ENCODE measurements around the gene AGAP3. TPM values are rescaled to one million over a fixed set of nuclear protein-coding genes. Genes with fewer than 3 reads are reported as not detected.
A peak's percentile ranks its signal among the peaks of the same experiment; 100 is the strongest.

AGAP3 gene
- total and polyA plus RNA-seq, 2 of the 4 experiments (the other 2 are of a cell fraction) = 35.3 to 93.9 TPM

DNA sequence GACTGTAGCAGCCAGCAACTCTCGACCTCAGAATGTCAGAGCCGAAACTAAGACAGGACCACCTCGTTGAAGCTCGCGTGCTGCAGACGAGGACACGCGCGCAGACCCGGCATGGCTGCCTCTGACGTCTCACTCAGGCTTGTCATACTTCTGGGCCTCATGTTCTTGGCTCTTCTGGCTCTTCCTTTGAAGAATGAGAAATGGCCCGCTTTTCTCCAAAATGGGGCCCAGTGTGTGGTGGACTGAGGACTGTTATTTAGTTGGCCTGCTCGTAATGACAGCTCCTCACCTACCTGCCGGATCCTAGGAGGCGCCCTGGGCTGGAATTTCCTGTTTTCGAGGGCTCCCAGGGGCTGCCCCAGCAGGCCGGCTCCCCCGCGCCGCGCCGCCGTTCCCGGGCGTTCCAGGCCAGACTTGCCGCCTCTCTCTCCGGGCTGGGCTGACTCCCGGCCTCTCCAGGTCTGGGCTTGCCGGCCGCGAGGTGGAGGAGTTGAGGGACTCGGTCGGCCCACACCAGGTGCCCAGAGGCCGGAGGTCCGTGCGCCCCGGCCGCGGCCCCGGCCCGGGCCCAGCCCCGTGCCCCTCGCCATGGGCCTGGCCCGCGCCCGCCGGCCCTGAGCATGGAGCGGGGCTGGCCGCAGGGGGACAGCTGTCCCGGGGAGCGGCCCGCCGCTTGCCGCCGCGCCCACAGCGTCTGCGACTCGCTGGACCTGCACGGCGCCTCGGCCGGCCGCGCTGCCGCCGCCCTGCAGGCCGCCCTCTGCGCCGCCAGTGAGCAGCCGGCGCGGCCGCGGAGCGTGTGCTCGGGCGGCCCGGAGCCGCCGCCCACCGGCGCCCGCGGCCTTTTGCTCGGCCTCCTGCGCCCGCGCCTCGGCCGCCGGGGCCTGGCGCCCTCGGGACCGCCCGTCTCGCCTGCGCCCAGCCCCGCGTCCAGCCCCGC lies 28.1 kb downstream of the AGAP3 start:
- Histone ChIP-seq H2BK5ac (ENCODE audit: low read depth, low read length, poor library complexity, severe bottlenecking) (peak overlapping the region; percentile 63), H4K20me1 (ENCODE audit: insufficient read depth, low read length) (peaks cover 78% of the 10 kb centered on the region), H3K9me1 (ENCODE audit: insufficient read depth, low read length) (peaks cover 13% of the 10 kb centered on the region), H3K4me2 (ENCODE audit: low read depth, low read length) (peak overlapping the region; percentile 57), H3K56ac (ENCODE audit: extremely low read depth, insufficient read depth, low read length) (peak overlapping the region; percentile 73; the same call in 1 of the 2 replicates), H2BK15ac (ENCODE audit: low read depth, low read length) (peak overlapping the region; percentile 29; the same call in 1 of the 3 replicates), H4K91ac (ENCODE audit: insufficient read depth, low read depth, low read length) (peak overlapping the region; percentile 81), H4K8ac (ENCODE audit: low read depth in 2 of 2, low read length in 2 of 2) (peak overlapping the region; percentile 5 to 82; a peak in 3 of 4 replicates), H2AFZ (replicated peaks; ENCODE audit: low read length, poor library complexity) (peak overlapping the region; percentile 70), H3K27me3 (ENCODE audit: control insufficient read depth, insufficient read depth, low read length) (no peaks in the 10 kb centered on the region), H3K79me1 (ENCODE audit: low read depth in 1 of 2, low read length in 2 of 2) (peaks cover 18 to 76% of the 10 kb centered on the region in 2 experiments), H4K5ac (ENCODE audit: low read depth, low read length) (0 out of 2 replicates have a peak overlapping the region, but pooled peaks have one; percentile 16), H3K14ac (replicated peaks; ENCODE audit: low read depth, low read length) (peak overlapping the region; percentile 74; the same call in 1 of the 2 replicates), H2AK5ac (ENCODE audit: low read depth, low read length) (peak overlapping the region; percentile 27), H3K4me1 (ENCODE audit: control insufficient read depth, insufficient read depth, low read length) (peaks cover 21% of the 10 kb centered on the region), H3K23ac (ENCODE audit: low read depth, low read length) (peak overlapping the region; percentile 64), H3K9ac (ENCODE audit: low read depth, low read length) (peak overlapping the region; percentile 15; the same call in 1 of the 2 replicates), H3K9me3 (ENCODE audit: control insufficient read depth, insufficient read depth, low read length) (no peaks in the 10 kb centered on the region), H2AK9ac (replicated peaks; ENCODE audit: low read depth, low read length, poor library complexity) (peak overlapping the region; percentile 70), H2BK20ac (ENCODE audit: low read depth, low read length) (0 out of 2 replicates have a peak overlapping the region, but pooled peaks have one; percentile 38), H3K36me3 (ENCODE audit: control insufficient read depth, insufficient read depth, low read length) (peaks cover 24% of the 10 kb centered on the region), H3K27ac (ENCODE audit: insufficient read depth, low read length) (peak overlapping the region; percentile 66), H3K4me3 (ENCODE audit: insufficient read depth, low read depth, low read length) (no peak overlapping the region), H2BK120ac (ENCODE audit: low read depth, low read length) (peak overlapping the region; percentile 71; the same call in 1 of the 2 replicates), H3K18ac (ENCODE audit: low read depth, low read length) (peak overlapping the region; percentile 16; the same call in 1 of the 2 replicates), H3K4ac (ENCODE audit: low read depth, low read length) (peak overlapping the region; percentile 79)
- in situ Hi-C loops (cut with MboI; ENCODE audit: low sequenced_read_pairs) (loop anchor here (5.0 to 25.0 kb wide), 2 partner anchors 92 to 327 kb away; partner anchors contain the start of gene ATG9B), dilution Hi-C loops (cut with HindIII; ENCODE audit: low sequenced_read_pairs, unreplicated experiment) (no loop called here), intact Hi-C loops (cut with micrococcal nuclease) (loop anchor here (5.0 kb wide), 2 partner anchors 102 to 217 kb away; no protein-coding TSS in a partner anchor)
- BruUV-seq (replicated peaks) = no TSS peak
- WGBS, 2 experiments (ENCODE audit: extremely low coverage in 2 of 2, insufficient read length in 1 of 2) = 15% methylated on average over 45 of the region's 101 CpGs; no CpG with 5 or more reads in 1 of the 2 experiments
- ChIA-PET POLR2A (ENCODE audit: unreplicated experiment) (interaction anchor here (1.2 kb wide), 1 partner anchor 26 kb away, joined by 3 read pairs; no protein-coding TSS in a partner anchor), CTCF (interaction anchor here (0.6 to 1.7 kb wide), 2 partner anchors 9 to 220 kb away, joined by 7 read pairs; no protein-coding TSS in a partner anchor)
- peak; percentile 7 for ATAC-seq (ENCODE audit: low read depth)
- TF ChIP-seq MXI1 (IDR thresholded peaks at IDR 0.05; ENCODE audit: borderline replicate concordance, low read depth, low read length) (no peak), RAD21 (IDR thresholded peaks at IDR 0.05; ENCODE audit: low read length) (no peak), NFE2L2 (IDR thresholded peaks at IDR 0.05; ENCODE audit: low read depth, low read length) (no peak), POLR2A (IDR thresholded peaks at IDR 0.05; ENCODE audit: low read depth, low read length) (0 out of 2 replicates have a peak, but pooled peaks have one; percentile 25), RCOR1 (IDR thresholded peaks at IDR 0.05; ENCODE audit: insufficient replicate concordance, low read length) (no peak), BHLHE40 (IDR thresholded peaks at IDR 0.05; ENCODE audit: low read depth, low read length) (peak; percentile 21; the same call in 1 of the 2 replicates), CEBPB (IDR thresholded peaks at IDR 0.05; ENCODE audit: low read depth, low read length) (no peak), MAZ (IDR thresholded peaks at IDR 0.05; ENCODE audit: borderline replicate concordance, low read depth, low read length) (no peak), RFX5 (IDR thresholded peaks at IDR 0.05; ENCODE audit: low read depth, low read length) (no peak)
- TF ChIP-seq, protein P1, sequence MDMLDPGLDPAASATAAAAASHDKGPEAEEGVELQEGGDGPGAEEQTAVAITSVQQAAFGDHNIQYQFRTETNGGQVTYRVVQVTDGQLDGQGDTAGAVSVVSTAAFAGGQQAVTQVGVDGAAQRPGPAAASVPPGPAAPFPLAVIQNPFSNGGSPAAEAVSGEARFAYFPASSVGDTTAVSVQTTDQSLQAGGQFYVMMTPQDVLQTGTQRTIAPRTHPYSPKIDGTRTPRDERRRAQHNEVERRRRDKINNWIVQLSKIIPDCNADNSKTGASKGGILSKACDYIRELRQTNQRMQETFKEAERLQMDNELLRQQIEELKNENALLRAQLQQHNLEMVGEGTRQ (IDR thresholded peaks at IDR 0.05; ENCODE audit: low read depth, low read length) = no peak
- TF ChIP-seq, protein P2, sequence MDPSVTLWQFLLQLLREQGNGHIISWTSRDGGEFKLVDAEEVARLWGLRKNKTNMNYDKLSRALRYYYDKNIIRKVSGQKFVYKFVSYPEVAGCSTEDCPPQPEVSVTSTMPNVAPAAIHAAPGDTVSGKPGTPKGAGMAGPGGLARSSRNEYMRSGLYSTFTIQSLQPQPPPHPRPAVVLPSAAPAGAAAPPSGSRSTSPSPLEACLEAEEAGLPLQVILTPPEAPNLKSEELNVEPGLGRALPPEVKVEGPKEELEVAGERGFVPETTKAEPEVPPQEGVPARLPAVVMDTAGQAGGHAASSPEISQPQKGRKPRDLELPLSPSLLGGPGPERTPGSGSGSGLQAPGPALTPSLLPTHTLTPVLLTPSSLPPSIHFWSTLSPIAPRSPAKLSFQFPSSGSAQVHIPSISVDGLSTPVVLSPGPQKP (IDR thresholded peaks at IDR 0.05; ENCODE audit: borderline replicate concordance, low read depth, low read length) = no peak
- no peak for DNase-seq
